Measurements from ENCODE around the gene NDUFAB1.
A peak's percentile ranks its signal among the peaks of the same experiment; 100 is the strongest.
"Not testable (repeated sequence)": the region's sequence is repeated elsewhere in the genome, so short reads cannot be mapped to it uniquely, and the experiment has no call there.

NDUFAB1 gene

DNA sequence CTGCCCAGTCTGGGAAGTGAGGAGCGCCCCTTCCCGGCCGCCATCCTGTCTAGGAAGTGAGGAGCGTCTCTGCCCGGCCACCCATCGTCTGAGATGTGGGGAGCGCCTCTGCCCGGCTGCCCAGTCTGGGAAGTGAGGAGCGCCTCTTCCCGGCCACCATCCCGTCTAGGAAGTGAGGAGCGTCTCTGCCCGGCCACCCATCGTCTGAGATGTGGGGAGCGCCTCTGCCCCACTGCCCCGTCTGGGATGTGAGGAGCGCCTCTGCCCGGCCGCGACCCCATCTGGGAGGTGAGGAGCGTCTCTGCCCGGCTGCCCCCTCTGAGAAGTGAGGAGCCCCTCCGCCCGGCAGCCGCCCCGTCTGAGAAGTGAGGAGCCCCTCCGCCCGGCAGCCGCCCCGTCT lies 12.8 kb downstream of the NDUFAB1 start:
- DNase-seq: not testable (repeated sequence)

DNA sequence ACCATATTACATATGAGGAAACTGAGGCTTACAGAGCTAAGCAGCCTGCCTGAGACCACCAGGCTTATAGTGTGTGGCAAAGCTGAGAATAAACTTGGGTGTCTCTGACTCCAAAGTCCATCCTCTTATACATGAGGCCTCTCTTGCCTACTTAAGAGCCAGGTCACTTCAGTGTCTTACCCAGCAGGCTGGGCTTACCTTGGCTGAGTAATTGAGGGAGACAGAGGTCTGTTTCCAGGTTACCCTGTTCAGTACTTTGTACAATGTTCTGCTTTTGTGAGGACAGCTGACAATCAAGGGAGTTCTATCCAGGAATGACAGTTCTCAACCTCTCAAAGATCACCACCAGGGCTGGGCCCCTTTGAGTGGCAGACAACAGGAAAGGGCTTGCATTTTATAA lies 14.4 kb downstream of the NDUFAB1 start:
- no peak for DNase-seq

DNA sequence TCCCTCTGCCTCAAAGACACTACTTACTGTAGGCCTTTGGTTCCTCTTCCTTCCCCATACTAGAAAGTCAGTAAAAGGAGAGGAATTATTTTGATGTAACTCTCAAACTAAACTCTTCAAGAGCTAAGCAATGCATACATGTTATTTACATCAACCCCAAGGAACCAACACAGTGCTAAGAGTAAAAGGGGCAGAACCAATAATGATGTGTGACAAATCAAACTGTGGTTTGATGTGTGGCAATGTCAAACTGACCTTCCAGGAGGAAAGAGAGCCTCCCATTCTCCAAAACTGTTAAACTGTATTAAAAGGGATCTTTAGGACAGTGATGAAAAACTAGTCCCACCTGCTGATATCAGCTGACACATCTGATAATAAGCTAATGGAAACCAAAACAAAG lies 15.7 kb downstream of the NDUFAB1 start:
- DNase-seq: no peak

DNA sequence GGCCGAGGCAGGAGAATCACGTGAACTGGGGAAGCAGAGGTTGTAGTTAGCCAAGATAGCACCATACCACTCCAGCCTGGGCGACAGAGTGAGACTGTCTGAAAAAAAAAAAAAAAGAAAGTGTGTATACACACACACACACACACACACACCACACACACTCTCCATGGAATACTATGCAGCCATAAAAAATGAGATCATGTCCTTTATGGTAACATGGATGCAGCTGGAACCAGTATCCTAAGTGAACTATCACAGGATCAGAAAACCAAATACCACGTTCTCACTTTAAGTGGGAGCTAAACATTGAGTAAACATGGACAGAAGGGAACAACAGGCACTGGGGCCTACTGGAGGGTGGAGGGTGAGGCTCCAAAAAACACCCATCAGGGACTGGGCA lies 16.7 kb downstream of the NDUFAB1 start:
- no peak for DNase-seq

DNA sequence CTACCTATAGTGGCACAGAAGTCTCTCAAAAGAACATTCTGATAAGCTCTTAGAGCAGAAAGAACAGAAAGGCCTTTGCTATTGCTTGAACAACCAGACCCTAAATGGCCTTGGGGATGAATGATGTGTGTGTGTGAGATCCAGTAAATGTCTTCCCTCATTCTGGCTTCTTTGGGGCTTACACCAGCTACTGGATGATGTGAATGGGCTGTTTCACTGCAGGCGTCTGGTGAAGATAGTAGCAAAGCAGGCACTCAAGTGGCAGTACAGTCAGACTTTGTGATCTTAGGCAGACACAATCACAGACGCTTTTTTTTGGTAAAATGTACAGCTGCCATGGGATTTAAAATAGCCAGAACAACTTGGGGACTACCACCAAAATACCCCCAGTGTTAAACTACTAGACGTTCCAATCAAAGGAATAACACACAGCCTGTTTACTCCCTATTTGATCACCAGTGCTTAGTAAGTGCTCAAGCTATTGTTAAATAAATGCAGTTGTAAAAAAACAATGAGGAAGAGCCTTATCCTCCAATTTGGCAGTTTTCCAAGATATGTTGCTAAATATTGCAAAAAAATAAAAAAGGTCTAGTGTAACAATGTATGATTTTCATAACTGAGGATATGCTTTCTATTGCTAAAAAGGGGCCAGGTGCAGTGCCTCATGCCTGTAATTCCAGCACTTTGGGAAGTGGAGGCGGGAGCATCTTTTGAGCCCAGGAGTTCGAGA lies 17.9 kb downstream of the NDUFAB1 start:
- peak; percentile 19 for DNase-seq

DNA sequence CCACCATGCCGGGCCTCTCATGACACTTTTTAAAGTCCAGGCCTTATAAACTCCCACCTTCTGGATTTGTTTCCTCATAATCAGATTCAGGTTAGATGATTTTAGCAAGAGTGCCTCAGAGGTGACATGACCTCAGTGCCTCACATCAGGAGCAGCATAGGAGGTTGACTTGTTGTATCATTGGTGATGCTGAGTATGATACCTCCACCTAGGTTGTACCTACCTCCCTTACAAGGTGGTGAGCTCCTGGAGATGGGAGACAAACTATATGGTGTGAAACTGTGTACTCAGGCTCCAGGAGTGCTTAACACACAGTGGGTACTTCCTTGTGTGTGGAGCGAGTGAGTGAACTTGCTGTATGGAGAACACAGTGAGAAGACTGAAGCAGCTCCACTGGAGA lies 18.6 kb downstream of the NDUFAB1 start:
- no peak for DNase-seq

DNA sequence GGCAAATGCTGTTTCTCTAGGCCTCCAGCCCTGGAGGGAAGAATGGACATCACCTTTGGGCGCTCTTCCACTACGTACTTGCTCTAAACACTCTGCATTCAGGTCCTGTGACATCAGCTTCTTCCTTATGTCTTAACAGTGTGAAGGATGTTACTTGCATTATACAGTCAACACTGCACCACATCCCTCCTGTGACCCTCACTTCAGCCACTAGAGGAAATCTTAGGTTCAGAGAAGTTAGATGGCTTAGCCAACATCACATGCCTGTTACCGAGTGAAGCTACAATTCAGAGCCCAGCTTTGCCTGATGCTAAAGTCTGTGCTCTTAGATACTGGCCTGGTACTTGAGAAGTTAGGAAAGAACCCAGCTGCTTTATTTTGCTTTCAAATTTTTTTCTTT lies 20.3 kb downstream of the NDUFAB1 start:
- DNase-seq: no peak

DNA sequence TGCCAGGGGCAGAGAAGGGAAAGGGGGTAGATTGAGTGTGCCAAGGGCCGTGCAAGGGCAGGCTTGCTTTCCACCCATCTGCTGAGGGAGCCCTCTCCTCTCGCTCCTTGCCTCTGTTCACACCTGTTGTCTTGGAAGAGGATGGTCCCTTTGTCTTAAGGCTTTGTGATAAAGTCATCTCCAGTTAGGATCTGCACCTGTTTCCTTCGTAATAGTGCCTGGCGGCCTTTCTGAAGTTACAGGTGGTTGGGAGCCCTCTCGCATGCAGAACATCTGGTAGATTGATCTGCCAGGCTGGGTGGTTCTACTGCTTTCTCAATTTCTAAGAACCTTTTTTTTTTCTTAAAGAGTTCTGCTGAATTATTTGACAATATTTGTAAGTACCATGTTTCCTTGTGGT lies 22.3 kb downstream of the NDUFAB1 start:
- DNase-seq: no peak

DNA sequence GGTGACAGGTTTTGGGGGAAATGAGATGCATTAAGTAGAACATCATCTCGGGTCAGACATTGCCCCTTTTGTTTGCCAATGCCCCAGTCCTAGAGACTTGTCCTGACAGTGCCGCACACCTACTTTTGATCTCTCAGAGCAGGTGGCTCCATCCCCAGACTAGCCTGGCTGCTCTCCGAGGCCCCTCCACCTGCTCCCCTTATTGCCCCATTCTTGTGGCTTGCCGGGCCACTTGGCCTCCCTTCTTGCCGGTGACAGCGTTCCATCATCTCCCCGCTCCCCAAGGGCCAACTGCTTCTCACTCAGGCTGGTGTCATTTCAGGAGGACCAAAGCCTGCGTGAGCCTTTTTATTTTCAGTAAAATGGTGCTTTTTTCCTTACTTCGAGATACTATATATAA lies 23.7 kb downstream of the NDUFAB1 start:
- no peak for DNase-seq

DNA sequence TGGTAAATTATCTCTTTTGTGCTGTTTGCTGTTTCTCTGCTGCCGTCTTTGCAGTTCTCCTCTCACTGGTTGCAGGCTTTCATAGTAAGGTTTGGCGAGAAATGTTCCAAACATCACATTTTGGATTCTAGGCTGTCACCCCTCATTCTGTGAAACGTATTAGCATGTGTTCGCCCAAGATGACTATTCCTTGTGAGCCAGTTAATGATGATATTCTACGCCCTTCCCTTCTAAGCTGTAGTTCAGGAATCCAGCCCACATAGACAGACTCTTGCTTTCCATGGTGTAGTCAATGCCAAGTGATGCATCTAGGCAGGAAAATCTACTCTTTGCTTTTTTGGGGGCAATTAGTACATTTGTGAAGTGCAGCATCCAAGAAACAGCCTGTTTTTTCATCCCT lies 24.2 kb downstream of the NDUFAB1 start:
- DNase-seq: no peak

DNA sequence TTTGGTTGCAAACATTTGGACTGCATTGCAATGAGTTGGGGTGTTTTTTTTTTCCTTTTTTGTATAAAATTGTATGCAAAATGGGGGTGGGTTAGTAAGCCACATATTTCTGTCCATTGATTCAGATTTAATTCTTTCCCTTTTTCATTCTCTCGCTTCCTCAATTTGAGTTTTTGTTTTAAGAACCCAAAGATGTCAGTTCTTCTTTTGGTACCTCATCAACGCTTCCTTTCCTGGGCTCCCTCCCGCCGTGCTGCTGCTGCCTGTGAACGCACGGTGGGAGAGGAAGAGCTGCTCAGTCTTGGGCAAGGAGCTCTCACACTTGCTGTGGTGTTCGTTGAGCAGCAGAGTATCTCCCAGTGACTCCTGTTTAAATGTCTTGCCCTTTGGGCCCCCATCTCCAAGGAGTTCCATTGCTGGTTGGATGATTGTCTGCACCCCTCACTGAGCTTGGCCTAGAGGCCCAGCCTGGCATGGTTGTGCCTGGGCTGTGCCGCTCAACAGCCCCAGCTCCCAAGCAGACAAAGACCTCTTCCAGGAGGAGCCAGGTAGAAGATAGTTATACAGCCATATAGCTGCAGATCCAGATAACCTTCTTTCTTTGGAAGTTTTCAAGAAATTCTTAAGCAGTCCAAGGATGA lies 25.0 kb downstream of the NDUFAB1 start:
- DNase-seq: no peak

DNA sequence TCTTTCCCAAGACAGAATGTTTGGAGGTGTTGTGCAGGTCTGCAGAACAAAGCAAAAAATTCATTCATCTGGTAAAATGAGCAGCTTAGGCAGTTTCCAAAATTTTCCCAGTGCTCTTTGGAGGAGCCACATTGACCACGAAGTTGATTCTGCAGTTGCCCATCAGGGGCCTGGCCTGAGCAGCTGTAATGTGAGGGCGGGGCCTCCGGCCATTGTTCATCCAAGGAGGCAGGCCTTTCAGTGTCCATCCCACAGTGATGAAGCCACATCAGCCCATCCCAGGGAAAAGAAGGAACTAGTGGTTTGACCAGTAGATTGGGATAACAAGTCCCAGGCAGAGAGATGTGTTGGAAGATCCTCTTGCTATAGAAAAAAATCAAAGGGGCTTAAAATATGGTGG lies 28.5 kb downstream of the NDUFAB1 start:
- DNase-seq: no peak

DNA sequence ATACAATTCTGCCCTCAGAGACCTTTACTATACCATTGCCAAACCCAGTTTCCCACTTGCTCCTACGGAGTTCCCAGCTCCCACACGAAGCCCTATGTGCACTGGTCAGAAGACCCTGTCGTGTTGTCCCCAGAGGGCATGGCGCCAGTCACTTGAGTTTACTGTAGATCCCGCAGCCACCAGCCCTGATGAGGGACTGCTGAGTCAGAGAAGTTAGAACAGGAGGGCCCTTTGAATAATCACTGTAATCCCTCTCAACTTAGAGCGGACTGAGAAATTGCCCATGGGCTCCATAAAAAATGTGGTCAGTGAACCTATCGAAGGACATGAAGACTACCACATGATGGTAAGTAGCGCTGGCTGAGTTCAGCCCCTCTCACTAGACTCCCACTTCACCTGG lies 29.4 kb downstream of the NDUFAB1 start:
- no peak for DNase-seq

DNA sequence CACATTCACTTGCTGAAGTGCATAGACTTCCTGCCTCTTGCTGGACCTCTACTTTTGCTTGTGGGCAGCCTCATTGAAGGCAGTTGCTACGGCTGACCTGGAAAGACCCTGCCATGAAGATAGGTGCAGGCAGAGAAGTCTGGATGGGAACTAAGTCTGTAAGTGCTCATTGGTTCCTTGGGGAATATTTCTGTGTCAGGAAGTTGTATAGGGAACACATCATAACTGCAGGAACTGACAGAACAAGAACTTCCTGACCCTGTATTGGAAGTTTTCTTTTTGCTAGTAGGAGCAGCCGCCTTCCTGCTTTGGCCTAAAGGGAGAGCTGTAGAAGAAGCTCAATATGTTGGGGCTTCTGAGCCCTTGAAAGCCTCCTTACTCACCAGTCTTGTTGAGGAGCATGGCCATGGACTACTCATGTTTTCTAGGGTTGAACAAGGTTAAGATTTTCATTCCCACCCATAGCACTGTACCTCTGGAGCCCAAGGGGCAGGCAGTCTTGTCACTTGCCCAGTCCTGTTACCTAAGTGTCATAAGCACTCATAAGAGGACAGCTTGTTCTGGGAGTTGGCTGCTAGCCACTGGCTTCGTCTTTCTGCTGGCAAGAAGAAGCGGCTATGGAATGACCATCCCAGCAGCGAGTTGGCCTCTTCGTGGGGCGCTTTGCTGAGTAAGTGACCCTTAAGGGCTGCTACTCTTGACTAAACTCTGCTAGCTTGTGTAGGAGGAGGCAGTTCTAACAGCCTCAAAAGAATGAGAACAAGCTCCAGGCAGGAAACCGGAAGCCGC lies 31.3 kb downstream of the NDUFAB1 start:
- no peak for DNase-seq

DNA sequence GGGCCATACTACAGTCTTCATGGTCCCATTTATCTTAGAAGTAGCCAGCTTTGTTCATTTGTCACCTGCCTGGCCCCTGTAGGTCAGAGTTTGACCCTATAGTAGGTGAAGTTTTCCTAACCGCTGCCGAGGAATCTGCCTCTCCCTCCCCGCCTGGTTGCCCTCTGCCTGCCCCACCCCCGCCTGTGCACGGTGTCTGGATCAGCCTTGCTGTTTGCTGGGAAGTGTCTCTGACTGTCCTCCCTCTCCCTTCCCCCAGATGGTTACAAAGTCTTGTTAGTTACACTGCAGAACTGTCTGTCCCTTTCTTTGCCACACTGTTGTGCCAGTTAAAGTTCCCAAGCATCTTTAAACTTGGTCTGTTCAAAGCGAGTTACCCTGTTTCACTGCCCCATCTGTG lies 32.9 kb downstream of the NDUFAB1 start:
- no peak for DNase-seq

DNA sequence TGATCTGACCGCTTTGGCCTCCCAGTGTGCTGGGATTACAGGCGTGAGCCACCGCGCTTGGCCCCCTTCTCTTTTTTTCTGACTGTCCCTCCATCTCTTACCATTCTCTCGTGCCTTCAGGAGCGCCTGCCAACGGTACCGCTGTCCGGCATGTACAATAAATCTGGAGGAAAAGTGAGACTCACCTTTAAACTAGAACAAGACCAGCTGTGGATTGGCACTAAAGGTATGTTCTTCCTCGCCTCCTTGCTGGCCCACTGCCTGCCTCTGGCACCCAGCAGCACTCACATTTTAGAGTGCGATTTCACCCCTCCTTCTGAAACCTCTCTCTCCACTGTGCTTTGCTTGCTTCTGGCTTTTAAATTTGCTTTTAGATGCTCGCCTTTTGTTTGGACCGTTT lies 33.6 kb downstream of the NDUFAB1 start:
- no peak for DNase-seq

DNA sequence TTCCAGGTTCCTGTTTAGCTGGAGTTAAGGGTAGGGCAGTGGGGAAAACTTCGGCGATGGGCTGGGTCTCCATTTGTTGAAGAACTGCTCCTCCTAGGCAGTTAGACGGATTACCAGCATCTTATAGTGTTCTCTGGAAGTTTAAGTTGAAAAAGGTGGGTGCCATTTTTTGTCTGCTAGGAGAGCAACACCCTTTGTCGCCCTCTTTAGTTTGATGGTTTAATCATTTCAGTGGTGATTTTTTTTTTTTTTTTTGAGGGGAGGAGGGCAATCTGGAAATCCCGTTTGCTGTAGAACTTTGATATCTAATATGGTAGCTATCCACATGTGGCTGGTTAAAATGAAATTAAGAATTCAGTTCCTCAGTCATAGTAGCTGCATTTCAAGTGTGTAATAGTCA lies 34.5 kb downstream of the NDUFAB1 start:
- DNase-seq: no peak

DNA sequence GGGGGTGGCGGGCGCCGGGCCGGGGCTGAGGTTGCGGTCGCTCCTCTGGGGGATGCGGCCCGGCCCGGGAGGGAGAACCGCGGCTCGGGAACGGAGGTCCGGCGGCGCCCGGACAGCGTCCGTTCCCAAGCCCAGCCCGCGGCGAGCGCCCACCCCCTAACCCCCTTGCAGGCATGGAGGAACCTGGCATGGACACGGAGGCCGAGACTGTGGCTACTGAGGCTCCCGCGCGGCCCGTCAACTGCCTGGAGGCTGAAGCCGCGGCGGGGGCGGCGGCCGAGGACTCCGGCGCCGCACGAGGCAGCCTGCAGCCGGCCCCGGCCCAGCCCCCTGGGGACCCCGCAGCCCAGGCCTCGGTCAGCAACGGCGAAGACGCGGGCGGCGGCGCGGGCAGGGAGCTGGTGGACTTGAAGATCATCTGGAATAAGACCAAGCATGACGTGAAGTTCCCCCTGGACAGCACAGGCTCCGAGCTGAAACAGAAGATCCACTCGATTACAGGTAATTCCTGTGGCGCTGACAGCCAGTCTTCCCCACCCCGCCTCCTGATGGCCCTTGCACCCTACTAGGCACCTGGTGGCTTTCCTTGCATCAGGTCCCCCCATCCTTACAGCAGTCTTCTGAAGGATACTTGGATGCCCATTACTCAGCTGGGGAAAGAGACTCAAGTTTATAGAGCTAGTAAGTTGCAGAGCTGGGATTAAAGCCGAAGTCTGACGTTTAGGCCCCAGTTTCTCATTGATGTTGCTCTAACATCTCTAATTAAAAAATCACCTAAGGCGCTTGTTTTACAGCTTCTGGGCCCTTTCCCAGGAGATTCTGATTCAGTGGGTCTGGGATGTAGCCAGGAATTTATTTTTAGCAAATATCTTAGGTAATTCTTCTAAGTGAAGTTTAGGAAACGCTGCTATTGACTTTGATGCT lies 38.1 kb downstream of the NDUFAB1 start:
- peak; percentile 46 for DNase-seq

DNA sequence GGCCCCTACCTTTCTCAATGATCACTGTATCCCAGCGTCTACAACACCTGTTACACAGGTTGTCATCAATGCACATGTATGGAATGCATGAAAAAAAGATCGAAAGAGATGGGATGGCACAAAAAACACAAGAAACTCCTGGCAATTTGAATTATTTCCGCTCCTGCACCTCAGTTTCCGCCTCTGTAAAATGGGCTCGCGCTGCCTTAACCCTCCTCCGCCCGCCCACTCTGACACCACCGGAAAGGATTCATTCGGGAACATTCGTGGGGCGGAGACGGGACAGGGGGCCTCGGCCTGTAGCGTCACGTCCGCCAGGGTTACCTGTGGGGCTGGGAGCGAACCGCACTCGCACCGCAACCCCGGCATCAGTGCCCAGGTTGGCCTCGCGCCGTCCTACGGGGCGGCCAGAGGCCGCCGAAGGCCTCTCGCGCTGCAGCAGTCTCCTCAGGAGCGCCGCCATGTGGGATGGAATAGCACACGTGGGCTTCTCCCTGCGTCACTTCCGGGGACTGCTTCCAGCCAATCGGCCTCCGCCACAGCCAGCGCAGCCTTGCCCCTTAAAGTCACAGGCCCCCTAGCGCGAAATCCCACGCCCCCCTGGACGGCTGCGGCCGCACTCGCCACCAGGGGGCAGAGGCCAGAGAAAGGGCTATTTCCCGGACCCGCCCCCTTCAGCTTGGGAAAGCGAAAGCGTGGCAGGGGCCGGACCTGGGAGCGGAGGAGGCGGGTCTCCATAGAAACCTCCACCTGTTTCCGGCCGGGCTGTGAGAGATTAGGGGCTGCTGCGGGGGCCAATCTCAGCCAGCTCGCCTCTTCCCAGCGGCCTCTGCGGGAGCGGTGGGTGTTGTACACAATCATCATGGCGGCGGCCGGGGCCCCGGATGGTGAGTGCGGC lies 39.0 kb downstream of the NDUFAB1 start, which contains the start of the genes EARS2 and UBFD1:
EARS2 (minus strand) TSS at position 470 of the 898 bp plus-strand sequence; CDS start at position 463, 7 bp downstream.
UBFD1 (plus strand) TSS at position 847 of the 898 bp plus-strand sequence; CDS start at position 863, 16 bp downstream.
- peak; percentile 98 for DNase-seq

DNA sequence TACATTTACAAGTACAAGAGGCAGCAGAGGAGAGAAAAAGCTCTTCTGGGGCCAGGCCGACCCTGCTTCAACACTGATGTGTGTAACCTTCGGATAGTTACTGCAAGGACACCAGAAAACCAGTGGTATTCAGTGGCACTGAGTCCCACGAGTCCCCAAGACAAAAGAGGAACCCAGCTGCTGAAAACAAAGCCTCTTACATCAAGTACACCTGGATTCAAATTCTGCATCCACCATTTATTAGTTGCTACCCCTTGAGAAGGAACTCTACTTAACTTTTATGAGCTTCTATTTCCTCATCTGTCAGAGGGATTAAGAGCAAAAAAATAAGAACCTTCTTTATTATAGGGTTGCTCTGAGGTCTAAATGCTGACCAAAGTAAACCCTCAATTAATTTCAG lies 41.6 kb downstream of the NDUFAB1 start:
- no peak for DNase-seq

DNA sequence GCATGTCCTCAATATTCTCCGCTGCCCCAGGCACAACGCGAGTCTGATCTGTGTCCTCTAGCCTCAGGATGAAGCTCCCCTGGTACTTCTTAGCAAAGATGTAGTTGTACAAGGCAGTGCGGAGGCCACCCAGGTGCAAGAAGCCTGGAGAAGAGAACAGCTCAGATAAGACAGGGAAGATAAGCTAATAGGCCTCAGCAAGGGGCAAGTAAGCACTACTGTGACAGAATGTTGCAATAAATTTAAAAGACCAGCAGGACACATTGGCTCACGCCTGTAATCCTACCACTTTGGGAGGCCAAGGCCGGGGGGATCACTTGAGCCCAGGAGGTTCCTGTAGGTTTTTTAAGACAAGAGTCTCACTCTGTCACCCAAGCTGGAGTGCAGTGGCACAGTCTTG lies 44.0 kb downstream of the NDUFAB1 start:
- no peak for DNase-seq

DNA sequence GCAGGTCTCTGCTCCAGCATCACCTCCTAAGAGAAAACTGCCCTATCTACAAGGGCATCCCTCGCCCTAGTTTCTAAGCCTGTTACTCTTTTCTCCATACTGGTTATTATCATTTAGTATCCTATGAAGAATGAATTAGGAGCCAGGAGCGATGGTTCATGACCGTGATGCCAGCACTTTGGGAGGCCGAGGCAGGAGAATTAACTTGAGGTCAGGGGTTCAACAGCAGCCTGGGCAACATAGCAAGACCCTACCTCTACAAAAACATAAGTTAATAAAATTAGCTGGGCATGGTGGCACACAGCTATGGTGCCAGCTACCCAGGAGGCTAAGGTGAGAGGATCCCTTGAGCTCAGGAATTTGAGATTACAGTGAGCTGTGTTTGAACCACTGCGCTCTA lies 46.2 kb downstream of the NDUFAB1 start:
- DNase-seq: no peak

All from DMS53 (cell line).